Endothelial cell of umbilical vein (primary cell): ENCODE data around the gene OPA1. TPM values are rescaled to one million over a fixed set of nuclear protein-coding genes. Genes with fewer than 3 reads are reported as not detected.

ENCODE experiments used
- BruUV-seq: library from RNA; stranded (reverse); fragments of 400-500 nt; replicated peaks from 2 replicates; lab custom pipeline; 2021; lab: Mats Ljungman, UMichigan
- CTCF ChIA-PET: fragments of 300-600, 350-600 bp; sonication (Branson Sonifier 250); formaldehyde crosslinking; loops from one replicate; lab custom pipeline; 2021; ENCODE audit warnings: antibody characterized with exemption, inconsistent platforms; lab: Charles Lee
- POLR2A ChIA-PET: fragments of 300-600, 350-600 bp; sonication (Branson Sonifier 250); formaldehyde crosslinking; loops from one replicate; lab custom pipeline; 2021; ENCODE audit warnings: antibody characterized with exemption, inconsistent platforms; lab: Charles Lee
- DNase-seq: peaks from one replicate; pipeline ENCODE4 v3.0.0-alpha.2; 2011; ENCODE audit warnings: low read depth, low spot score
- FAIRE-seq: peaks from 2 replicates; lab custom pipeline; 2011; peaks lifted over from hg19 to GRCh38; lab: Jason Lieb, UNC
- H2AFZ ChIP-seq: 2 replicates; pipeline ENCODE4 v1.6.0; 2012; ENCODE audit warnings: low read depth, low read length, control low read depth, inconsistent platforms
- H3K27ac ChIP-seq: 2 replicates; pipeline ENCODE4 v1.5.1; 2011; ENCODE audit warnings: low read depth, mild to moderate bottlenecking, control low read depth, low read length, moderate library complexity; ENCODE audit not compliant: insufficient read depth
- H3K27me3 ChIP-seq, 2 experiments: 2 replicates each; pipeline versions ENCODE4 v1.6.0 to v1.6.1; 2011; ENCODE audit warnings: low read length in 2 of 2, mixed read lengths in 1 of 2; ENCODE audit not compliant: control insufficient read depth in 2 of 2, insufficient read depth in 2 of 2
- H3K36me3 ChIP-seq, 2 experiments: 2 replicates in 1 of 2; 3 replicates in 1 of 2; pipeline ENCODE4 v1.5.1; 2011; ENCODE audit warnings: low read length in 2 of 2, mild to moderate bottlenecking in 1 of 2, moderate library complexity in 1 of 2; ENCODE audit not compliant: control insufficient read depth in 2 of 2, insufficient read depth in 2 of 2; ENCODE audit errors: extremely low read depth in 1 of 2
- H3K4me1 ChIP-seq: 3 replicates; pipeline ENCODE4 v1.5.1; 2011; ENCODE audit warnings: mild to moderate bottlenecking, low read length; ENCODE audit not compliant: control insufficient read depth, insufficient read depth; ENCODE audit errors: extremely low read depth
- H3K4me2 ChIP-seq: 2 replicates; pipeline ENCODE4 v1.6.1; 2011; ENCODE audit warnings: low read length, control low read depth, mixed read lengths; ENCODE audit not compliant: insufficient read depth
- H3K4me3 ChIP-seq, 3 experiments: fragments of 200-600 bp in 1 of 3; sonication (generic), shearing (Covaris generic) in 1 of 3; replicated peaks in 1 of 3; 2 replicates each; pipeline ENCODE4 v1.5.1; 2011 to 2016; ENCODE audit warnings: control low read depth in 3 of 3, low read length in 3 of 3, mild to moderate bottlenecking in 2 of 3, inconsistent platforms in 1 of 3, low read depth in 1 of 3, moderate library complexity in 1 of 3; ENCODE audit not compliant: insufficient read depth in 1 of 3
- H3K79me2 ChIP-seq: 2 replicates; pipeline ENCODE4 v1.6.0; 2012; ENCODE audit warnings: low read length, inconsistent platforms; ENCODE audit not compliant: control insufficient read depth, insufficient read depth
- H3K9ac ChIP-seq: replicated peaks from 2 replicates; pipeline ENCODE3; 2011; ENCODE audit warnings: low read length, control low read depth; ENCODE audit not compliant: insufficient read depth; ENCODE audit errors: extremely low read depth
- H3K9me1 ChIP-seq: replicated peaks from 3 replicates; pipeline ENCODE4 v1.6.0; 2011; ENCODE audit warnings: mild to moderate bottlenecking, low read length; ENCODE audit not compliant: control insufficient read depth, insufficient read depth; ENCODE audit errors: extremely low read depth
- H3K9me3 ChIP-seq: replicated peaks from 2 replicates; pipeline ENCODE4 v1.5.1; 2012; ENCODE audit warnings: low read length, inconsistent platforms; ENCODE audit not compliant: control insufficient read depth, insufficient read depth
- H4K20me1 ChIP-seq: replicated peaks from 2 replicates; pipeline ENCODE3; 2011; ENCODE audit warnings: mild to moderate bottlenecking, low read length; ENCODE audit not compliant: control insufficient read depth, insufficient read depth; ENCODE audit errors: extremely low read depth
- EZH2 ChIP-seq: IDR thresholded peaks from 2 replicates; pipeline ENCODE4 v1.6.1; 2012; ENCODE audit warnings: borderline replicate concordance, low read depth, mild to moderate bottlenecking, moderate library complexity, low read length, inconsistent platforms; ENCODE audit not compliant: severe bottlenecking
- FOS ChIP-seq: IDR thresholded peaks from 2 replicates; pipeline ENCODE4 v1.6.1; 2011; ENCODE audit warnings: mild to moderate bottlenecking, low read length, moderate library complexity, borderline replicate concordance; ENCODE audit not compliant: insufficient read depth
- GATA2 ChIP-seq: IDR thresholded peaks from 2 replicates; pipeline ENCODE4 v1.7.0; 2011; ENCODE audit warnings: low read depth, mild to moderate bottlenecking, moderate library complexity, mixed read lengths, low read length; ENCODE audit not compliant: insufficient read length, insufficient read depth
- JUN ChIP-seq: IDR thresholded peaks from 2 replicates; pipeline ENCODE4 v1.6.1; 2011; ENCODE audit warnings: borderline replicate concordance, low read depth; ENCODE audit not compliant: insufficient read length, insufficient read depth
- MYC ChIP-seq: IDR thresholded peaks from one replicate; pipeline ENCODE4 v1.6.1; 2011; ENCODE audit warnings: mild to moderate bottlenecking, low read depth, low read length
- POLR2A ChIP-seq: IDR thresholded peaks from 2 replicates; pipeline ENCODE4 v1.6.1; 2012; ENCODE audit warnings: low read depth, mild to moderate bottlenecking, control low read depth, low read length
- POLR2AphosphoS5 ChIP-seq: IDR thresholded peaks from 2 replicates; pipeline ENCODE4 v1.6.1; 2012; ENCODE audit warnings: low read depth, mild to moderate bottlenecking, control low read depth, low read length, moderate library complexity; ENCODE audit not compliant: insufficient read depth
- dilution Hi-C: fragments of 300-500 bp; cut with MboI; formaldehyde crosslinking; loops from one replicate; pipeline ENCODE4 v1.15.0; 2019; ENCODE audit warnings: low sequenced_read_pairs; ENCODE audit not compliant: extremely low pct_ligation_motif_present
- intact Hi-C: fragments of 100-400 bp; cut with micrococcal nuclease; formaldehyde crosslinking; loops from one replicate; pipeline ENCODE4 v1.10.0; 2022
- polyA plus RNA-seq, 4 experiments: library from polyadenylated mRNA; depleted of rRNA in 3 of 4; stranded (reverse) in 3 of 4; unstranded in 1 of 4; fragments of >200 nt; gene quantifications; 2 replicates each; pipeline versions ENCODE4 v1.2.1 to v1.2.3, GENCODE V29; 2011 to 2012; ENCODE audit warnings: missing spikeins in 1 of 4
- total RNA-seq: library from RNA; stranded (reverse); gene quantifications from 2 replicates; pipeline ENCODE4 v1.2.3, GENCODE V29; 2021
- TF ChIP-seq, protein P1 (sequence below), 2 donors: IDR thresholded peaks; 1 replicate in 1 of 2; 2 replicates in 1 of 2; pipeline ENCODE4 v1.5.1; 2011; ENCODE audit warnings: low read length in 2 of 2, mild to moderate bottlenecking in 2 of 2, moderate library complexity in 2 of 2, control low read depth in 1 of 2, inconsistent platforms in 1 of 2, low read depth in 1 of 2; ENCODE audit not compliant: insufficient read depth in 1 of 2; ENCODE audit errors: extremely low read depth in 1 of 2
- TF ChIP-seq, protein P2 (sequence below): IDR thresholded peaks from 2 replicates; pipeline ENCODE4 v1.6.1; 2011; ENCODE audit not compliant: insufficient read depth, insufficient read length

The OPA1 gene
- total and polyA plus RNA-seq, 2 donors (not counting 3 experiments of a cell fraction or from before 2014, with no cell fraction given): 10.0 to 62.0 TPM

DNA sequence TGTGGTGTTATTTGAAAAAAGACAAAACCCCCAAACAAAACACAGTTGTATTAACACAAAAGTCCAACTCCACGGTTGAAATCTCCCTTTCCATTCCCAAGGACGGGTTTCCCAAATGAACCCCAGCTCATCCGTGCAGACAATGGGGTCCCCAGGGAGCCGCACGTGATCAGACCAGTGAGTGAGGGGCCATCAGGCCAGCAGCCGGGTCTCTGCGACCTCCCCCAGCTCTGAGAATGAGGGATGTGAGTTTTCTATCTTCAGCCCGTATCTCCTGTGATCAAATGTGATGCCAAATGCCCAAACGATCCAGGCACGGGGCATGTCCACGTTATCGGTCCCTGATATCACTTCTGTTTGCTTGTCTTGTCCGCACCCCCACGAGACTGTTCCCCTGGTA is 138.0 kb downstream of the OPA1 start:
- H3K4me1 ChIP-seq: no peaks in the 10 kb centered on the region
- H3K27ac ChIP-seq: no peak overlapping the region
- no TSS peak for BruUV-seq
- DNase-seq (no peak), FAIRE-seq (no peak)
- no peak overlapping the region for H3K4me3 ChIP-seq
- dilution Hi-C loops: no loop called here
- no peak overlapping the region for H3K9ac ChIP-seq
- ChIA-PET CTCF (interaction anchor here (0.8 to 1.0 kb wide), 2 partner anchors 25 to 66 kb away, joined by 3 to 4 read pairs; no protein-coding TSS in a partner anchor), POLR2A (no interaction called here)
- H4K20me1 ChIP-seq: no peaks in the 10 kb centered on the region
- H2AFZ ChIP-seq: no peak overlapping the region
- H3K36me3 ChIP-seq: no peaks in the 10 kb centered on the region
- H3K27me3 ChIP-seq: peaks cover 5 to 9% of the 10 kb centered on the region in 2 experiments
- no peaks in the 10 kb centered on the region for H3K9me1 ChIP-seq
- no peak overlapping the region for H3K4me2 ChIP-seq
- intact Hi-C loops: no loop called here
- H3K9me3 ChIP-seq: no peaks in the 10 kb centered on the region
- TF ChIP-seq, protein P1, sequence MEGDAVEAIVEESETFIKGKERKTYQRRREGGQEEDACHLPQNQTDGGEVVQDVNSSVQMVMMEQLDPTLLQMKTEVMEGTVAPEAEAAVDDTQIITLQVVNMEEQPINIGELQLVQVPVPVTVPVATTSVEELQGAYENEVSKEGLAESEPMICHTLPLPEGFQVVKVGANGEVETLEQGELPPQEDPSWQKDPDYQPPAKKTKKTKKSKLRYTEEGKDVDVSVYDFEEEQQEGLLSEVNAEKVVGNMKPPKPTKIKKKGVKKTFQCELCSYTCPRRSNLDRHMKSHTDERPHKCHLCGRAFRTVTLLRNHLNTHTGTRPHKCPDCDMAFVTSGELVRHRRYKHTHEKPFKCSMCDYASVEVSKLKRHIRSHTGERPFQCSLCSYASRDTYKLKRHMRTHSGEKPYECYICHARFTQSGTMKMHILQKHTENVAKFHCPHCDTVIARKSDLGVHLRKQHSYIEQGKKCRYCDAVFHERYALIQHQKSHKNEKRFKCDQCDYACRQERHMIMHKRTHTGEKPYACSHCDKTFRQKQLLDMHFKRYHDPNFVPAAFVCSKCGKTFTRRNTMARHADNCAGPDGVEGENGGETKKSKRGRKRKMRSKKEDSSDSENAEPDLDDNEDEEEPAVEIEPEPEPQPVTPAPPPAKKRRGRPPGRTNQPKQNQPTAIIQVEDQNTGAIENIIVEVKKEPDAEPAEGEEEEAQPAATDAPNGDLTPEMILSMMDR (IDR thresholded peaks at IDR 0.05; ENCODE audit: extremely low read depth in 1 of 2, insufficient read depth in 1 of 2, low read depth in 1 of 2, low read length in 2 of 2): no peak
- TF ChIP-seq EZH2 (no peak), POLR2A (no peak), FOS (no peak), MYC (no peak), POLR2AphosphoS5 (no peak), JUN (no peak), GATA2 (no peak)
- TF ChIP-seq, protein P2, sequence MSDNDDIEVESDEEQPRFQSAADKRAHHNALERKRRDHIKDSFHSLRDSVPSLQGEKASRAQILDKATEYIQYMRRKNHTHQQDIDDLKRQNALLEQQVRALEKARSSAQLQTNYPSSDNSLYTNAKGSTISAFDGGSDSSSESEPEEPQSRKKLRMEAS: no peak
- no peaks in the 10 kb centered on the region for H3K79me2 ChIP-seq
